ENCODE results near the gene SORCS2.
A peak's percentile ranks its signal among the peaks of the same experiment; 100 is the strongest.

SORCS2 gene

GRCh38 chr4:7515390-7515902, 323.1 kb downstream of the SORCS2 start:
- Histone ChIP-seq H3K4me3 (ENCODE audit: low read depth, low read length) (no peak overlapping the region), H3K27me3 (no peaks in the 10 kb centered on the region), H3K4me1 (peaks cover 19% of the 10 kb centered on the region), H3K9me3 (no peaks in the 10 kb centered on the region), H3K36me3 (no peaks in the 10 kb centered on the region)
- no peak for TF ChIP-seq CTCF (IDR thresholded peaks at IDR 0.05; ENCODE audit: low read depth, low read length)
- no peak for DNase-seq

DNA sequence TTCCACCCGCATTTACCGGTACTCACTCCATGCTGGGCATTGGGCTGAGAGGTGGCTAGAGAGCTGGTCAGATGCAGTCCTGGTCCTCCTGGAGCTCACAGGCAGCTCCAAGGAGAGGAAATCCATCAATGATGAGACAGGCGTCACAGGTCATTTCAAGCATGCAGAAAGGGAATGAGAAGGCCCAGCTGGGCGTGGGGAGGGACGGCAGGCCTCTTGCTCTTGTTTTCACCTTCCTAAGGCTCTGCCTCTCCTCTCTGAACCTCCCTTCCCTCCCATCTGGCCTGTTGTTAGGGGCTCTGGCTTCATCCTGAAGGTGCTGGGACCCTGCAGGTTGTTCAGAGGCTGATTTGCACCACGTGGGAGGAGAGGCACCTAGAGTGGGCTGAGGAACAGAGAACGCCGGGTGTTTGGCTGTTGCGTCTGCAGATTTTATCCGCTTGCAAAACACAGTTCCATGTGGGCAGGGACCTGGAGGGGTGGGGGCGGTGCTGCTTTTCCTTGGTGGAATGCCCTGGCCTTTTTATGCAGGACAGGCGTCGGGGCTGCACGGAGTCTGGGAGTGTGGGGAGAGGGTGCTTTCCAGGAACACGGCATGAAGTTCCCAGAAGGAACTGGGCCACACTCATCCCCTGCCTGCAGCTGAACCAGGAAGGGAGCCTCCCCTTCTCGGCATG, 323.9 kb downstream of the SORCS2 start:
- peaks cover 22% of the 10 kb centered on the region for H3K4me1 ChIP-seq
- TF ChIP-seq CTCF (IDR thresholded peaks at IDR 0.05; ENCODE audit: low read depth, low read length): no peak
- H3K27me3 ChIP-seq: no peaks in the 10 kb centered on the region
- peak; percentile 49 for DNase-seq
- no peak overlapping the region for H3K4me3 ChIP-seq (ENCODE audit: low read depth, low read length)
- H3K9me3 ChIP-seq: no peaks in the 10 kb centered on the region
- no peaks in the 10 kb centered on the region for H3K36me3 ChIP-seq

DNA sequence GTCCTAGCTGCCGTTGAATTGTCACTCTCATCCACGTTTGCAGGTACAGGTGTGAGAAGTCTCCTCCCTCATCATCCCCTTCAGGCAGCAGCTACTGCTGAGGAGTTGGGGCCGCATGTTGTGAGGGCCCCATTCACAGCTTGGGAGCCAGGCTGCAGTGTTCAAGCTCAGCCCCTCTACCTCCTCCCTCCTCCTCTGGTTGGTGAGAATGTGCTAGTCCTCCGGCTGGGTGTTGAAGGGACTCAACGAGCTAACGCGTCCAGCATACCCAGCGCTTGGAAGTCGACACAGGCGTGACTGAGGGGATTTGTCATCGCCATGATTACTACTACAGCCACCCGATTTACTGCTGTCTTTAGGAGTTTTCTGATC, 324.4 kb downstream of the SORCS2 start:
- Histone ChIP-seq H3K36me3 (no peaks in the 10 kb centered on the region), H3K27me3 (no peaks in the 10 kb centered on the region), H3K9me3 (no peaks in the 10 kb centered on the region), H3K4me3 (ENCODE audit: low read depth, low read length) (no peak overlapping the region), H3K4me1 (peaks cover 22% of the 10 kb centered on the region)
- TF ChIP-seq CTCF (IDR thresholded peaks at IDR 0.05; ENCODE audit: low read depth, low read length): no peak
- DNase-seq: no peak

GRCh38 chr4:7518871-7519637, 326.7 kb downstream of the SORCS2 start:
- H3K4me1 ChIP-seq: peaks cover 22% of the 10 kb centered on the region
- no peak for TF ChIP-seq CTCF (IDR thresholded peaks at IDR 0.05; ENCODE audit: low read depth, low read length)
- H3K9me3 ChIP-seq: no peaks in the 10 kb centered on the region
- H3K36me3 ChIP-seq: no peaks in the 10 kb centered on the region
- no peaks in the 10 kb centered on the region for H3K27me3 ChIP-seq
- no peak overlapping the region for H3K4me3 ChIP-seq (ENCODE audit: low read depth, low read length)
- peak; percentile 67 for DNase-seq

- no peaks in the 10 kb centered on the region for H3K27me3 ChIP-seq
- peak overlapping the region; percentile 8; the same call in 1 of the 2 replicates for H3K4me3 ChIP-seq (ENCODE audit: low read depth, low read length)
- no peaks in the 10 kb centered on the region for H3K36me3 ChIP-seq
- TF ChIP-seq CTCF (IDR thresholded peaks at IDR 0.05; ENCODE audit: low read depth, low read length): no peak
- peak; percentile 86 for DNase-seq
- H3K9me3 ChIP-seq: no peaks in the 10 kb centered on the region
- peaks cover 22% of the 10 kb centered on the region for H3K4me1 ChIP-seq
Observed at GRCh38 chr4:7519638-7520376, 327.5 kb downstream of the SORCS2 start.

Measured in BE2C (cell line).